GM12878 (cell line): Measurements from ENCODE around the gene HSPB8. TPM values are rescaled to one million over a fixed set of nuclear protein-coding genes. Genes with fewer than 3 reads are reported as not detected.

Experiments used
- ATAC-seq: fragments of 200-7000 bp; cut with Tn5 transposase; 3 replicates; pipeline ENCODE4 v1.9.1; 2020; ENCODE audit warnings: mild to moderate bottlenecking, moderate library complexity
- BruUV-seq: library from RNA; stranded (reverse); fragments of 400-500 nt; replicated peaks from 2 replicates; lab custom pipeline; 2021; lab: Mats Ljungman, UMichigan
- CTCF ChIA-PET: fragments of 300-600 bp; sonication (Branson Sonifier 250); formaldehyde crosslinking; extraction: SDS; loops from one replicate; lab custom pipeline; 2021; ENCODE audit warnings: inconsistent platforms; lab: Yijun Ruan, JAX
- POLR2A ChIA-PET: fragments of 350-600 bp; formaldehyde crosslinking; extraction: SDS; loops from one replicate; lab custom pipeline; 2021; ENCODE audit warnings: inconsistent platforms; lab: Charles Lee
- RAD21 ChIA-PET: fragments of 300-600 bp; sonication (Branson Sonifier 250); formaldehyde crosslinking; loops from one replicate; lab custom pipeline; 2023; ENCODE audit warnings: antibody characterized with exemption; ENCODE audit not compliant: unreplicated experiment; lab: Charles Lee
- SMC1A ChIA-PET: fragments of 300-600 bp; sonication (Branson Sonifier 250); formaldehyde crosslinking; loops from one replicate; lab custom pipeline; 2023; ENCODE audit not compliant: unreplicated experiment, uncharacterized antibody; lab: Charles Lee
- DNase-seq: peaks from one replicate; pipeline ENCODE4 v3.0.0-alpha.2; 2011; ENCODE audit warnings: low read depth, low spot score
- FAIRE-seq: peaks from 3 replicates; lab custom pipeline; 2011; peaks lifted over from hg19 to GRCh38; lab: Jason Lieb, UNC
- H2AFZ ChIP-seq: 2 replicates; pipeline ENCODE4 v1.6.0; 2011; ENCODE audit warnings: low read depth, low read length, control low read depth; ENCODE audit not compliant: control insufficient read depth
- H3K27ac ChIP-seq: 2 replicates; pipeline ENCODE4 v1.5.1; 2011; ENCODE audit warnings: control low read depth; ENCODE audit not compliant: control insufficient read depth, insufficient read depth
- H3K27me3 ChIP-seq, 2 experiments: replicated peaks in 1 of 2; 2 replicates each; pipeline versions ENCODE4 v1.6.0 to v1.6.1; 2011; ENCODE audit warnings: low read length in 1 of 2; ENCODE audit not compliant: control insufficient read depth in 2 of 2, insufficient read depth in 2 of 2
- H3K36me3 ChIP-seq, 2 experiments: 2 replicates each; pipeline ENCODE4 v1.5.1; 2011; ENCODE audit warnings: low read length in 1 of 2; ENCODE audit not compliant: control insufficient read depth in 2 of 2, insufficient read depth in 2 of 2
- H3K4me1 ChIP-seq: 2 replicates; pipeline ENCODE4 v1.6.1; 2011; ENCODE audit warnings: mild to moderate bottlenecking, low read length, moderate library complexity, mixed read lengths; ENCODE audit not compliant: control insufficient read depth, insufficient read depth
- H3K4me2 ChIP-seq: 2 replicates; pipeline ENCODE4 v1.6.0; 2011; ENCODE audit warnings: control low read depth; ENCODE audit not compliant: control insufficient read depth, insufficient read depth
- H3K4me3 ChIP-seq: fragments of 200-600 bp; sonication (generic); 2 replicates; pipeline ENCODE4 v1.5.1; 2016
- H3K79me2 ChIP-seq: 2 replicates; pipeline ENCODE4 v1.6.0; 2011; ENCODE audit warnings: low read length; ENCODE audit not compliant: control insufficient read depth, insufficient read depth
- H3K9ac ChIP-seq: 2 replicates; pipeline ENCODE4 v1.8.0; 2011; ENCODE audit warnings: low read length, control low read depth, mixed read lengths; ENCODE audit not compliant: control insufficient read depth, insufficient read depth
- H3K9me3 ChIP-seq: replicated peaks from 3 replicates; pipeline ENCODE4 v1.5.1; 2011; ENCODE audit warnings: mild to moderate bottlenecking, low read length; ENCODE audit not compliant: control insufficient read depth, insufficient read depth
- H4K20me1 ChIP-seq: 2 replicates; pipeline ENCODE4 v1.6.0; 2011; ENCODE audit not compliant: control insufficient read depth, insufficient read depth
- BMI1 ChIP-seq: fragments of 450-650 bp; IDR thresholded peaks from 2 replicates; pipeline ENCODE4 v1.6.1; 2016; ENCODE audit warnings: mild to moderate bottlenecking, moderate library complexity, borderline replicate concordance
- CEBPB ChIP-seq, 2 experiments: fragments of 150-350 bp in 1 of 2; IDR thresholded peaks; 2 replicates each; pipeline ENCODE4 v1.6.1; 2012 to 2014; ENCODE audit warnings: low read depth in 2 of 2, low read length in 2 of 2, borderline replicate concordance in 1 of 2, inconsistent platforms in 1 of 2
- CHD2 ChIP-seq: IDR thresholded peaks from 2 replicates; pipeline ENCODE4 v1.6.1; 2011; ENCODE audit warnings: low read depth, low read length, improper control_type of control experiment, borderline replicate concordance
- EED ChIP-seq: sonication (generic); IDR thresholded peaks from 2 replicates; pipeline ENCODE4 v1.6.1; 2016; ENCODE audit warnings: antibody characterized with exemption, low read depth
- RELA ChIP-seq: fragments of 450-650 bp; IDR thresholded peaks from 2 replicates; pipeline ENCODE4 v1.8.0; 2014; ENCODE audit warnings: borderline replicate concordance; ENCODE audit not compliant: partially characterized antibody
- SUPT20H ChIP-seq: IDR thresholded peaks from 2 replicates; pipeline ENCODE4 v1.6.1; 2011; ENCODE audit warnings: low read depth, mild to moderate bottlenecking, low read length, moderate library complexity, borderline replicate concordance; ENCODE audit not compliant: control insufficient read depth
- ZNF217 ChIP-seq: fragments of 450-650 bp; IDR thresholded peaks from 2 replicates; pipeline ENCODE4 v1.6.1; 2017; ENCODE audit warnings: antibody characterized with exemption, mild to moderate bottlenecking
- WGBS: methylation state at CpG from one replicate; pipeline ENCODE4 v1.1.6; 2016; ENCODE audit warnings: low lambda C conversion rate; ENCODE audit not compliant: insufficient replicate concordance, insufficient coverage; ENCODE audit errors: missing lambda C conversion rate; 5-methylcytosine and 5-hydroxymethylcytosine counted together
- in situ Hi-C: fragments of 300-500 bp; cut with MboI; formaldehyde crosslinking; loops from 9 replicates; pipeline ENCODE4 v1.14.3; 2018; ENCODE audit warnings: mixed read lengths
- intact Hi-C: fragments of 100-400 bp; cut with micrococcal nuclease; formaldehyde crosslinking; loops from one replicate; pipeline ENCODE4 v1.14.2; 2022; ENCODE audit not compliant: unreplicated experiment
- polyA plus RNA-seq, 11 experiments: library from polyadenylated mRNA; depleted of rRNA in 4 of 11; unstranded in 6 of 11; stranded (reverse) in 5 of 11; fragments of >200 nt; fragmentation: Nextera tagmentation in 4 of 11; fragmentation: Illumina TruSeq in 1 of 11; extraction: Ambion mirVana in 4 of 11; extraction: Trizol in 1 of 11; gene quantifications; 1 replicate in 1 of 11; 2 replicates in 10 of 11; pipeline versions ENCODE4 v1.2.1 to v1.2.3, GENCODE V29; 2011 to 2016; ENCODE audit warnings: inconsistent platforms in 2 of 11, missing spikeins in 2 of 11, low read depth in 1 of 11
- total RNA-seq, 4 experiments: library from RNA; depleted of rRNA in 3 of 4; stranded (reverse); fragments of >200 nt in 3 of 4; fragmentation: Illumina TruSeq in 1 of 4; extraction: Trizol in 1 of 4; gene quantifications; 2 replicates each; pipeline versions ENCODE4 v1.2.1 to v1.2.3, GENCODE V29; 2013 to 2021
- TF ChIP-seq, protein P1 (sequence below): IDR thresholded peaks from 2 replicates; pipeline ENCODE4 v1.6.1; 2012; ENCODE audit warnings: mild to moderate bottlenecking, low read depth, low read length
- TF ChIP-seq, protein P2 (sequence below), 3 experiments: IDR thresholded peaks in 2 of 3; conservative IDR thresholded peaks in 1 of 3; 2 replicates each; pipeline ENCODE4 v1.5.1; 2011; ENCODE audit warnings: low read depth in 3 of 3, low read length in 3 of 3, mild to moderate bottlenecking in 3 of 3, control low read depth in 2 of 3, moderate library complexity in 2 of 3, inconsistent platforms in 1 of 3, mixed read lengths in 1 of 3; ENCODE audit not compliant: control insufficient read depth in 2 of 3, insufficient read depth in 1 of 3; ENCODE audit errors: extremely low read depth in 1 of 3
- TF ChIP-seq, protein P3 (sequence below): IDR thresholded peaks from 2 replicates; pipeline ENCODE4 v1.6.1; 2011; ENCODE audit warnings: borderline replicate concordance, low read depth, mild to moderate bottlenecking, moderate library complexity, low read length; ENCODE audit not compliant: insufficient read depth, poor library complexity, severe bottlenecking
- TF ChIP-seq, protein P4 (sequence below): fragments of 450-650 bp; IDR thresholded peaks from 2 replicates; pipeline ENCODE4 v1.6.1; 2018; ENCODE audit warnings: borderline replicate concordance, mild to moderate bottlenecking; ENCODE audit not compliant: partially characterized antibody

HSPB8 gene
- total and polyA plus RNA-seq, 10 of the 15 experiments (the other 5 are each of a cell fraction or from before 2014, with no cell fraction given): 0.10 TPM; not detected in 9

DNA sequence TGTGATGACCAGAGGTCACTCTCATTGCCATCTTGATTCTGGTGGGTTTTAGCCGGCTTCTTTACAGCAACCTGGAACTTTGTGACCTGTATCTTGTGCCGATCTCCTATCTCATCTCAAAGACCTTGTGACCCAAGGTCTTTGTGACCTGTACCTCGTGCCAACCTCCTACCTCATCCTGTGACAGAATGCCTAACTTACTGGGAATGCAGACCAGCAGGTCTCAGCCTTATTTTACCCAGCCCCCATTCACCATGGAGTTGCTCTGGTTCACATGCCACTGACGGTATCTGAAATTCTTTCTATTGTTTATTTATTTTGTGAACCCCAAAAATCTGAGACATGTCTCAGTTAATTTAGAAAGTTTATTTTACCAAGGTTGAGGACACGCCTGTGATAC is 7.4 kb upstream of the HSPB8 start (continued):
- TF ChIP-seq, protein P1, sequence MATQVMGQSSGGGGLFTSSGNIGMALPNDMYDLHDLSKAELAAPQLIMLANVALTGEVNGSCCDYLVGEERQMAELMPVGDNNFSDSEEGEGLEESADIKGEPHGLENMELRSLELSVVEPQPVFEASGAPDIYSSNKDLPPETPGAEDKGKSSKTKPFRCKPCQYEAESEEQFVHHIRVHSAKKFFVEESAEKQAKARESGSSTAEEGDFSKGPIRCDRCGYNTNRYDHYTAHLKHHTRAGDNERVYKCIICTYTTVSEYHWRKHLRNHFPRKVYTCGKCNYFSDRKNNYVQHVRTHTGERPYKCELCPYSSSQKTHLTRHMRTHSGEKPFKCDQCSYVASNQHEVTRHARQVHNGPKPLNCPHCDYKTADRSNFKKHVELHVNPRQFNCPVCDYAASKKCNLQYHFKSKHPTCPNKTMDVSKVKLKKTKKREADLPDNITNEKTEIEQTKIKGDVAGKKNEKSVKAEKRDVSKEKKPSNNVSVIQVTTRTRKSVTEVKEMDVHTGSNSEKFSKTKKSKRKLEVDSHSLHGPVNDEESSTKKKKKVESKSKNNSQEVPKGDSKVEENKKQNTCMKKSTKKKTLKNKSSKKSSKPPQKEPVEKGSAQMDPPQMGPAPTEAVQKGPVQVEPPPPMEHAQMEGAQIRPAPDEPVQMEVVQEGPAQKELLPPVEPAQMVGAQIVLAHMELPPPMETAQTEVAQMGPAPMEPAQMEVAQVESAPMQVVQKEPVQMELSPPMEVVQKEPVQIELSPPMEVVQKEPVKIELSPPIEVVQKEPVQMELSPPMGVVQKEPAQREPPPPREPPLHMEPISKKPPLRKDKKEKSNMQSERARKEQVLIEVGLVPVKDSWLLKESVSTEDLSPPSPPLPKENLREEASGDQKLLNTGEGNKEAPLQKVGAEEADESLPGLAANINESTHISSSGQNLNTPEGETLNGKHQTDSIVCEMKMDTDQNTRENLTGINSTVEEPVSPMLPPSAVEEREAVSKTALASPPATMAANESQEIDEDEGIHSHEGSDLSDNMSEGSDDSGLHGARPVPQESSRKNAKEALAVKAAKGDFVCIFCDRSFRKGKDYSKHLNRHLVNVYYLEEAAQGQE: no peak
- no peak for TF ChIP-seq SUPT20H
- TF ChIP-seq ZNF217: no peak
- TF ChIP-seq RELA: no peak

DNA sequence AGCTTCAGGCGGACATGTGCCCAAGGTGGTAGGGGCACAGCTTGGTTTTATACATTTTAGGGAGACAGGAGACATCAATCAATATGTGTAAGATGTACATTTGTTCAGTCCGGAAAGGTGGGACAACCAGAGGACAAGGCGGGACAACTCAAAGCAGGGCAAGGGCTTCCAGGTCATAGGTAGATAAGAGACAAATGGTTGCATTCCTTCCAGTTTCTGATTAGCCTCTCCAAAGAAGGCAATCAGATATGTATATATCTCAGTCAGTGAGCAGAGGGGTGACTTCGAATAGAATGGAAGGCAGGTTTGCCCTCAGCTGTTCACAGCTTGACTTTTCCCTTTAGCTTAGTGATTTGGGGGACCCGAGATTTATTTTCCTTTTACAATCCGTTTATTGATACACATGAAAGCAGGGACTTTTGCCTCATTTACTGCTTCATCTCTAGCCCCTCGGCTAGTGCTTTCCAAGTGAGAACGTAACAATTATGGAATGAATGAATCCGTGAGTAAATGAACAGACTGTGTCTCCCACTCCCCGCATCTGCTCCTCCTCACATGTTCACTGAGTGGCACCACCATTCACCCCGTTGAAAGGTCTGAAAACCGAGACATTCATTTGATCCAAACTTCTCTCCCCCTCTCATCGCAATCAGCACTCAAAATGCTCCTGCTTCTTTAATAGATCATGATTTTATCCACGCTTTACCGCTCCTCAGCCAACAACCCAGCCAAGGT is 6.9 kb upstream of the HSPB8 start:
- Histone ChIP-seq H3K27ac (no peak overlapping the region), H3K9ac (no peak overlapping the region), H3K36me3 (no peaks in the 10 kb centered on the region), H4K20me1 (no peaks in the 10 kb centered on the region), H3K4me1 (no peaks in the 10 kb centered on the region), H3K4me3 (no peak overlapping the region), H3K9me3 (no peaks in the 10 kb centered on the region), H2AFZ (no peak overlapping the region), H3K4me2 (no peak overlapping the region), H3K27me3 (no peaks in the 10 kb centered on the region), H3K79me2 (no peaks in the 10 kb centered on the region)
- DNase-seq (no peak), ATAC-seq (no peak), FAIRE-seq (no peak)
- in situ Hi-C loops (no loop called here), intact Hi-C loops (no loop called here)
- POLR2A ChIA-PET: no interaction called here
- CTCF ChIA-PET: interaction anchor here (0.6 kb wide), 1 partner anchor 569 kb away, joined by 4 read pairs; no protein-coding TSS in a partner anchor
- SMC1A ChIA-PET: no interaction called here
- BruUV-seq: no TSS peak
- WGBS: 34% methylated on average over 15 of the region's 15 CpGs
- RAD21 ChIA-PET: no interaction called here
- no peak for TF ChIP-seq CHD2
- TF ChIP-seq, protein P2, sequence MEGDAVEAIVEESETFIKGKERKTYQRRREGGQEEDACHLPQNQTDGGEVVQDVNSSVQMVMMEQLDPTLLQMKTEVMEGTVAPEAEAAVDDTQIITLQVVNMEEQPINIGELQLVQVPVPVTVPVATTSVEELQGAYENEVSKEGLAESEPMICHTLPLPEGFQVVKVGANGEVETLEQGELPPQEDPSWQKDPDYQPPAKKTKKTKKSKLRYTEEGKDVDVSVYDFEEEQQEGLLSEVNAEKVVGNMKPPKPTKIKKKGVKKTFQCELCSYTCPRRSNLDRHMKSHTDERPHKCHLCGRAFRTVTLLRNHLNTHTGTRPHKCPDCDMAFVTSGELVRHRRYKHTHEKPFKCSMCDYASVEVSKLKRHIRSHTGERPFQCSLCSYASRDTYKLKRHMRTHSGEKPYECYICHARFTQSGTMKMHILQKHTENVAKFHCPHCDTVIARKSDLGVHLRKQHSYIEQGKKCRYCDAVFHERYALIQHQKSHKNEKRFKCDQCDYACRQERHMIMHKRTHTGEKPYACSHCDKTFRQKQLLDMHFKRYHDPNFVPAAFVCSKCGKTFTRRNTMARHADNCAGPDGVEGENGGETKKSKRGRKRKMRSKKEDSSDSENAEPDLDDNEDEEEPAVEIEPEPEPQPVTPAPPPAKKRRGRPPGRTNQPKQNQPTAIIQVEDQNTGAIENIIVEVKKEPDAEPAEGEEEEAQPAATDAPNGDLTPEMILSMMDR (IDR thresholded peaks at IDR 0.05 in 2 of 3, conservative IDR thresholded peaks at IDR 0.05 in 1 of 3; ENCODE audit: control insufficient read depth in 2 of 3, extremely low read depth in 1 of 3, insufficient read depth in 1 of 3, low read depth in 3 of 3, low read length in 3 of 3): no peak
- TF ChIP-seq EED: no peak
- no peak for TF ChIP-seq CEBPB (IDR thresholded peaks at IDR 0.05; ENCODE audit: borderline replicate concordance in 1 of 2, low read depth in 2 of 2, low read length in 2 of 2)
- TF ChIP-seq, protein P3, sequence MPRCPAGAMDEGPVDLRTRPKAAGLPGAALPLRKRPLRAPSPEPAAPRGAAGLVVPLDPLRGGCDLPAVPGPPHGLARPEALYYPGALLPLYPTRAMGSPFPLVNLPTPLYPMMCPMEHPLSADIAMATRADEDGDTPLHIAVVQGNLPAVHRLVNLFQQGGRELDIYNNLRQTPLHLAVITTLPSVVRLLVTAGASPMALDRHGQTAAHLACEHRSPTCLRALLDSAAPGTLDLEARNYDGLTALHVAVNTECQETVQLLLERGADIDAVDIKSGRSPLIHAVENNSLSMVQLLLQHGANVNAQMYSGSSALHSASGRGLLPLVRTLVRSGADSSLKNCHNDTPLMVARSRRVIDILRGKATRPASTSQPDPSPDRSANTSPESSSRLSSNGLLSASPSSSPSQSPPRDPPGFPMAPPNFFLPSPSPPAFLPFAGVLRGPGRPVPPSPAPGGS: no peak
- no peak for TF ChIP-seq BMI1
- TF ChIP-seq, protein P4, sequence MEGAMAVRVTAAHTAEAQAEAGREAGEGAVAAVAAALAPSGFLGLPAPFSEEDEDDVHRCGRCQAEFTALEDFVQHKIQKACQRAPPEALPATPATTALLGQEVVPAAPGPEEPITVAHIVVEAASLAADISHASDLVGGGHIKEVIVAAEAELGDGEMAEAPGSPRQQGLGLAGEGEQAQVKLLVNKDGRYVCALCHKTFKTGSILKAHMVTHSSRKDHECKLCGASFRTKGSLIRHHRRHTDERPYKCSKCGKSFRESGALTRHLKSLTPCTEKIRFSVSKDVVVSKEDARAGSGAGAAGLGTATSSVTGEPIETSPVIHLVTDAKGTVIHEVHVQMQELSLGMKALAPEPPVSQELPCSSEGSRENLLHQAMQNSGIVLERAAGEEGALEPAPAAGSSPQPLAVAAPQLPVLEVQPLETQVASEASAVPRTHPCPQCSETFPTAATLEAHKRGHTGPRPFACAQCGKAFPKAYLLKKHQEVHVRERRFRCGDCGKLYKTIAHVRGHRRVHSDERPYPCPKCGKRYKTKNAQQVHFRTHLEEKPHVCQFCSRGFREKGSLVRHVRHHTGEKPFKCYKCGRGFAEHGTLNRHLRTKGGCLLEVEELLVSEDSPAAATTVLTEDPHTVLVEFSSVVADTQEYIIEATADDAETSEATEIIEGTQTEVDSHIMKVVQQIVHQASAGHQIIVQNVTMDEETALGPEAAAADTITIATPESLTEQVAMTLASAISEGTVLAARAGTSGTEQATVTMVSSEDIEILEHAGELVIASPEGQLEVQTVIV: no peak
